PC-3 (cell line): ENCODE results near the gene PCDHB16.

Experiments
- CTCF ChIP-seq: fragments of 300-600 bp; sonication (generic); conservative IDR thresholded peaks from 2 replicates; pipeline ENCODE4 v1.5.1; 2017; ENCODE audit warnings: antibody characterized with exemption, low read depth, mild to moderate bottlenecking, low read length
- EZH2 ChIP-seq: fragments of 300-600 bp; sonication (generic); IDR thresholded peaks from one replicate; pipeline ENCODE4 v1.6.1; 2017; ENCODE audit warnings: antibody characterized with exemption, mild to moderate bottlenecking, low read length; ENCODE audit not compliant: unreplicated experiment

- no peak for TF ChIP-seq EZH2
- TF ChIP-seq CTCF = no peak
Measured at GRCh38 chr5:141182248-141182647, at the start of gene PCDHB16.
